IMR-90 (cell line): ENCODE measurements around the gene PNMA5. TPM values are rescaled to one million over a fixed set of nuclear protein-coding genes. Genes with fewer than 3 reads are reported as not detected.

Source experiments
- ATAC-seq: fragments of 200-7000 bp; cut with Tn5 transposase; 2 replicates; pipeline ENCODE4 v1.9.1; 2020; ENCODE audit warnings: low read depth, mild to moderate bottlenecking, moderate library complexity
- BruUV-seq: library from RNA; stranded (reverse); fragments of 400-500 nt; replicated peaks from 2 replicates; lab custom pipeline; 2021; lab: Mats Ljungman, UMichigan
- CTCF ChIA-PET: fragments of 300-600 bp; formaldehyde crosslinking; extraction: SDS; loops from one replicate; lab custom pipeline; 2021; ENCODE audit warnings: antibody characterized with exemption; lab: Yijun Ruan, JAX
- POLR2A ChIA-PET: fragments of 300-600 bp; sonication (Branson Sonifier 250); formaldehyde crosslinking; loops from one replicate; lab custom pipeline; 2022; ENCODE audit warnings: antibody characterized with exemption; ENCODE audit not compliant: unreplicated experiment; lab: Charles Lee
- DNase-seq: peaks from one replicate; pipeline ENCODE4 v3.0.0; 2013
- H2AFZ ChIP-seq: replicated peaks from 2 replicates; pipeline ENCODE3; 2013; ENCODE audit warnings: low read length, mild to moderate bottlenecking; ENCODE audit not compliant: poor library complexity
- H2AK5ac ChIP-seq: 2 replicates; pipeline ENCODE4 v1.6.1; 2013; ENCODE audit warnings: low read depth, low read length, inconsistent platforms
- H2AK9ac ChIP-seq: replicated peaks from 2 replicates; pipeline ENCODE3; 2013; ENCODE audit warnings: mild to moderate bottlenecking, low read depth, low read length, moderate library complexity; ENCODE audit not compliant: poor library complexity
- H2BK120ac ChIP-seq: 2 replicates; pipeline ENCODE4 v1.6.1; 2013; ENCODE audit warnings: low read depth, low read length, inconsistent platforms
- H2BK15ac ChIP-seq: 3 replicates; pipeline ENCODE4 v1.6.1; 2013; ENCODE audit warnings: low read depth, low read length, inconsistent platforms
- H2BK20ac ChIP-seq: 2 replicates; pipeline ENCODE4 v1.6.1; 2013; ENCODE audit warnings: low read depth, mild to moderate bottlenecking, inconsistent platforms, low read length, moderate library complexity
- H2BK5ac ChIP-seq: 2 replicates; pipeline ENCODE4 v1.6.1; 2013; ENCODE audit warnings: mild to moderate bottlenecking, low read depth, low read length, inconsistent platforms; ENCODE audit not compliant: poor library complexity, severe bottlenecking
- H3K14ac ChIP-seq: replicated peaks from 2 replicates; pipeline ENCODE4 v1.6.1; 2013; ENCODE audit warnings: low read depth, low read length, inconsistent platforms
- H3K18ac ChIP-seq: 2 replicates; pipeline ENCODE4 v1.6.1; 2013; ENCODE audit warnings: low read depth, low read length, control low read depth
- H3K23ac ChIP-seq: 2 replicates; pipeline ENCODE4 v1.6.1; 2013; ENCODE audit warnings: low read depth, low read length, inconsistent platforms
- H3K27ac ChIP-seq: 2 replicates; pipeline ENCODE4 v1.5.1; 2013; ENCODE audit warnings: mild to moderate bottlenecking, control low read depth, low read length; ENCODE audit not compliant: insufficient read depth
- H3K27me3 ChIP-seq: 2 replicates; pipeline ENCODE4 v1.6.1; 2013; ENCODE audit warnings: low read length; ENCODE audit not compliant: control insufficient read depth, insufficient read depth
- H3K36me3 ChIP-seq: 2 replicates; pipeline ENCODE4 v1.6.1; 2013; ENCODE audit warnings: low read length, mixed read lengths; ENCODE audit not compliant: control insufficient read depth, insufficient read depth
- H3K4ac ChIP-seq: 2 replicates; pipeline ENCODE4 v1.6.1; 2013; ENCODE audit warnings: low read depth, low read length, inconsistent platforms
- H3K4me1 ChIP-seq: 2 replicates; pipeline ENCODE4 v1.6.1; 2013; ENCODE audit warnings: low read length, mixed read lengths; ENCODE audit not compliant: control insufficient read depth, insufficient read depth
- H3K4me2 ChIP-seq: 2 replicates; pipeline ENCODE4 v1.6.1; 2013; ENCODE audit warnings: low read depth, mild to moderate bottlenecking, control low read depth, low read length, moderate library complexity
- H3K4me3 ChIP-seq: 2 replicates; pipeline ENCODE4 v1.5.1; 2013; ENCODE audit warnings: low read depth, mild to moderate bottlenecking, control low read depth, low read length, moderate library complexity; ENCODE audit not compliant: insufficient read depth
- H3K56ac ChIP-seq: 2 replicates; pipeline ENCODE4 v1.6.1; 2013; ENCODE audit warnings: low read length, inconsistent platforms; ENCODE audit not compliant: insufficient read depth; ENCODE audit errors: extremely low read depth
- H3K79me1 ChIP-seq, 2 experiments: 2 replicates each; pipeline ENCODE4 v1.6.1; 2013; ENCODE audit warnings: low read length in 2 of 2, inconsistent platforms in 1 of 2, low read depth in 1 of 2
- H3K9ac ChIP-seq: 2 replicates; pipeline ENCODE4 v1.6.1; 2013; ENCODE audit warnings: low read depth, low read length, control low read depth
- H3K9me1 ChIP-seq: 2 replicates; pipeline ENCODE4 v1.6.1; 2013; ENCODE audit warnings: low read length, inconsistent platforms; ENCODE audit not compliant: insufficient read depth
- H3K9me3 ChIP-seq: 2 replicates; pipeline ENCODE4 v1.6.1; 2013; ENCODE audit warnings: low read length; ENCODE audit not compliant: control insufficient read depth, insufficient read depth
- H4K20me1 ChIP-seq: 2 replicates; pipeline ENCODE4 v1.6.1; 2013; ENCODE audit warnings: low read length, inconsistent platforms; ENCODE audit not compliant: insufficient read depth
- H4K5ac ChIP-seq: 2 replicates; pipeline ENCODE4 v1.6.1; 2013; ENCODE audit warnings: mild to moderate bottlenecking, low read depth, low read length, control low read depth
- H4K8ac ChIP-seq, 2 experiments: 2 replicates each; pipeline ENCODE4 v1.6.1; 2013; ENCODE audit warnings: low read depth in 2 of 2, low read length in 2 of 2, control low read depth in 1 of 2, inconsistent platforms in 1 of 2
- H4K91ac ChIP-seq: 2 replicates; pipeline ENCODE4 v1.6.1; 2013; ENCODE audit warnings: low read depth, low read length, inconsistent platforms; ENCODE audit not compliant: insufficient read depth
- CEBPB ChIP-seq: IDR thresholded peaks from 2 replicates; pipeline ENCODE4 v1.6.1; 2012; ENCODE audit warnings: low read depth, low read length, improper control_type of control experiment
- CHD1 ChIP-seq: IDR thresholded peaks from 2 replicates; pipeline ENCODE4 v1.6.1; 2012; ENCODE audit warnings: low read depth, low read length, improper control_type of control experiment
- MAFK ChIP-seq: IDR thresholded peaks from 2 replicates; pipeline ENCODE4 v1.6.1; 2012; ENCODE audit warnings: low read depth, low read length, improper control_type of control experiment
- MAZ ChIP-seq: IDR thresholded peaks from 2 replicates; pipeline ENCODE4 v1.6.1; 2012; ENCODE audit warnings: low read depth, mild to moderate bottlenecking, low read length, improper control_type of control experiment, moderate library complexity, borderline replicate concordance
- NFE2L2 ChIP-seq: fragments of 150-350 bp; IDR thresholded peaks from 2 replicates; pipeline ENCODE4 v1.6.1; 2016; ENCODE audit warnings: low read depth, mild to moderate bottlenecking, low read length
- SMC3 ChIP-seq: fragments of 150-350 bp; IDR thresholded peaks from 2 replicates; pipeline ENCODE4 v1.6.1; 2016; ENCODE audit warnings: low read depth, mild to moderate bottlenecking, antibody characterized with exemption, low read length, moderate library complexity
- WGBS, 2 experiments: methylation state at CpG; one replicate each; pipeline versions ENCODE4 v1.1.5 to v1.1.7; 2013; ENCODE audit warnings: missing lambda C conversion rate in 2 of 2; ENCODE audit not compliant: insufficient read length in 1 of 2; ENCODE audit errors: extremely low coverage in 2 of 2; 5-methylcytosine and 5-hydroxymethylcytosine counted together
- dilution Hi-C: fragments of 300-500 bp; cut with HindIII; formaldehyde crosslinking; loops from one replicate; pipeline ENCODE4 v1.14.3; 2018; ENCODE audit warnings: low sequenced_read_pairs; ENCODE audit not compliant: unreplicated experiment
- in situ Hi-C: fragments of 300-500 bp; cut with MboI; formaldehyde crosslinking; loops from 3 replicates; pipeline ENCODE4 v1.14.3; 2019; ENCODE audit warnings: low sequenced_read_pairs, inconsistent platforms, mixed read lengths
- intact Hi-C: fragments of 100-400 bp; cut with micrococcal nuclease; formaldehyde crosslinking; loops from 2 replicates; pipeline ENCODE4 v1.10.0; 2022
- polyA plus RNA-seq, 3 experiments: library from polyadenylated mRNA; depleted of rRNA; stranded (reverse); fragments of >200 nt; gene quantifications; 2 replicates each; pipeline ENCODE4 v1.2.3, GENCODE V29; 2012; ENCODE audit warnings: low replicate concordance in 1 of 3
- total RNA-seq: library from RNA; depleted of rRNA; stranded (reverse); fragments of >200 nt; gene quantifications from 2 replicates; pipeline ENCODE4 v1.2.3, GENCODE V29; 2012
- TF ChIP-seq, protein P1 (sequence below): fragments of 150-350 bp; IDR thresholded peaks from 2 replicates; pipeline ENCODE4 v1.6.1; 2017; ENCODE audit warnings: mild to moderate bottlenecking, antibody characterized with exemption, low read length, low read depth
- TF ChIP-seq, protein P2 (sequence below): conservative IDR thresholded peaks from 2 replicates; pipeline ENCODE4 v1.5.1; 2012; ENCODE audit warnings: mild to moderate bottlenecking, low read depth, low read length, improper control_type of control experiment

Gene PNMA5
- total and polyA plus RNA-seq, 2 of the 4 experiments (the other 2 are of a cell fraction) = not detected

- Histone ChIP-seq H3K27me3 (peaks cover 1% of the 10 kb centered on the region; the same call in 1 of the 2 replicates), H3K56ac (no peak overlapping the region), H3K9me1 (no peaks in the 10 kb centered on the region), H2AFZ (no peak overlapping the region), H2AK9ac (no peak overlapping the region), H4K5ac (no peak overlapping the region), H2BK5ac (no peak overlapping the region), H4K91ac (no peak overlapping the region), H3K4me1 (peaks cover 2% of the 10 kb centered on the region; the same call in 1 of the 2 replicates), H3K4ac (no peak overlapping the region), H3K4me3 (no peak overlapping the region), H2AK5ac (no peak overlapping the region), H3K23ac (no peak overlapping the region), H3K4me2 (no peak overlapping the region), H4K8ac (no peak overlapping the region), H4K20me1 (no peaks in the 10 kb centered on the region), H3K18ac (no peak overlapping the region), H2BK20ac (no peak overlapping the region), H2BK15ac (no peak overlapping the region), H2BK120ac (no peak overlapping the region), H3K27ac (no peak overlapping the region), H3K36me3 (no peaks in the 10 kb centered on the region), H3K9me3 (no peaks in the 10 kb centered on the region), H3K9ac (no peak overlapping the region), H3K79me1 (peaks cover 0 to 4% of the 10 kb centered on the region in 2 experiments; a peak in 2 of 4 replicates), H3K14ac (no peak overlapping the region)
- TF ChIP-seq MAZ (no peak), CEBPB (no peak), MAFK (no peak), NFE2L2 (no peak), CHD1 (no peak), SMC3 (no peak)
- TF ChIP-seq, protein P1, sequence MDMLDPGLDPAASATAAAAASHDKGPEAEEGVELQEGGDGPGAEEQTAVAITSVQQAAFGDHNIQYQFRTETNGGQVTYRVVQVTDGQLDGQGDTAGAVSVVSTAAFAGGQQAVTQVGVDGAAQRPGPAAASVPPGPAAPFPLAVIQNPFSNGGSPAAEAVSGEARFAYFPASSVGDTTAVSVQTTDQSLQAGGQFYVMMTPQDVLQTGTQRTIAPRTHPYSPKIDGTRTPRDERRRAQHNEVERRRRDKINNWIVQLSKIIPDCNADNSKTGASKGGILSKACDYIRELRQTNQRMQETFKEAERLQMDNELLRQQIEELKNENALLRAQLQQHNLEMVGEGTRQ = no peak
- TF ChIP-seq, protein P2, sequence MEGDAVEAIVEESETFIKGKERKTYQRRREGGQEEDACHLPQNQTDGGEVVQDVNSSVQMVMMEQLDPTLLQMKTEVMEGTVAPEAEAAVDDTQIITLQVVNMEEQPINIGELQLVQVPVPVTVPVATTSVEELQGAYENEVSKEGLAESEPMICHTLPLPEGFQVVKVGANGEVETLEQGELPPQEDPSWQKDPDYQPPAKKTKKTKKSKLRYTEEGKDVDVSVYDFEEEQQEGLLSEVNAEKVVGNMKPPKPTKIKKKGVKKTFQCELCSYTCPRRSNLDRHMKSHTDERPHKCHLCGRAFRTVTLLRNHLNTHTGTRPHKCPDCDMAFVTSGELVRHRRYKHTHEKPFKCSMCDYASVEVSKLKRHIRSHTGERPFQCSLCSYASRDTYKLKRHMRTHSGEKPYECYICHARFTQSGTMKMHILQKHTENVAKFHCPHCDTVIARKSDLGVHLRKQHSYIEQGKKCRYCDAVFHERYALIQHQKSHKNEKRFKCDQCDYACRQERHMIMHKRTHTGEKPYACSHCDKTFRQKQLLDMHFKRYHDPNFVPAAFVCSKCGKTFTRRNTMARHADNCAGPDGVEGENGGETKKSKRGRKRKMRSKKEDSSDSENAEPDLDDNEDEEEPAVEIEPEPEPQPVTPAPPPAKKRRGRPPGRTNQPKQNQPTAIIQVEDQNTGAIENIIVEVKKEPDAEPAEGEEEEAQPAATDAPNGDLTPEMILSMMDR = no peak
- CTCF ChIA-PET = interaction anchor here (0.6 kb wide), 1 partner anchor 143 kb away, joined by 3 read pairs; no protein-coding TSS in a partner anchor
- POLR2A ChIA-PET = no interaction called here
- BruUV-seq = no TSS peak
- intact Hi-C loops (no loop called here), in situ Hi-C loops (no loop called here), dilution Hi-C loops (no loop called here)
- ATAC-seq = no peak
- DNase-seq = no peak
- WGBS, 2 experiments = no CpG with 5 or more reads among the region's 11 CpGs
Observed at GRCh38 chrX:152945021-152945979, 48.6 kb downstream of the PNMA5 start.
